CD4-positive, alpha-beta T cell treated with Interleukin-4 for 4 hours (primary cell): Measurements from ENCODE around the gene ZNF81.
"Not testable (repeated sequence)": the region's sequence is repeated elsewhere in the genome, so short reads cannot be mapped to it uniquely, and the experiment has no call there.

ENCODE experiments used
- DNase-seq: peaks from one replicate; pipeline ENCODE4 v3.0.0-alpha.2; 2020

ZNF81 gene

DNA sequence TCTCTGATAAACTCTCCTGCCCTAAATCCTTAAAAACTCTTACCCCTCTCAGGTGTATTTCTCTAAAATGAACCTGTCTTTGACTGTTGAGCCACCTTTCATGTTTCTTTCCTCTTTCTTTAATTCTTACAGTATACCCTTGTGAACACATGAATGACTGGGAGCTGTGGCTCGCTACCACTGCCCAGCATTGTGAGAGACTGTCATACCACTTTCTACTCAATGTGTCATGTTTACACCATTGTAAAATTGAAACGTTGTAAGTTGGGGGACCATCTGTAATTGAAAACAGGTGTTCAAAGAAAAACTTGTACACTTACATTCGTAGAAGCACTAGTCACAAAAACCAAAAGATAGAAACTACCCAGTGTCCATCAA, 100.2 kb downstream of the ZNF81 start:
- no peak for DNase-seq

DNA sequence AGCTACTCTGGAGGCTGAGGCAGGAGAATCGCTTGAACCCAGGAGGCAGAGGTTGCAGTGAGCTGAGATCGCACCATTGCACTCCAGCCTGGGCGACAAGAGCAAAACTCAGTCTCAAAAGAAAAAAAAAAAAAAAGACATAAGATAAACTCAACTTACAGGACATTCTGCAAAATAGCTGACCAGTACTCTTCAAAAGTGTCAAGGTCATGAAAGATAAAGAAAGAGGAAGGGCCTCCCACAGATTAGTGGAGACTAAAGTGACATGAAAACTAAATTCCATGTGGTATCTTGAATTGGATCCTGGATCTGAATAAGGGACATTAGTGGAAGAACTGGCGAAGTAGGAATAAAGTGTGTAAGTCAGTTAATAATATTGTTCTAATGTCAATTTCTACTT, 103.7 kb downstream of the ZNF81 start:
- DNase-seq = no peak

DNA sequence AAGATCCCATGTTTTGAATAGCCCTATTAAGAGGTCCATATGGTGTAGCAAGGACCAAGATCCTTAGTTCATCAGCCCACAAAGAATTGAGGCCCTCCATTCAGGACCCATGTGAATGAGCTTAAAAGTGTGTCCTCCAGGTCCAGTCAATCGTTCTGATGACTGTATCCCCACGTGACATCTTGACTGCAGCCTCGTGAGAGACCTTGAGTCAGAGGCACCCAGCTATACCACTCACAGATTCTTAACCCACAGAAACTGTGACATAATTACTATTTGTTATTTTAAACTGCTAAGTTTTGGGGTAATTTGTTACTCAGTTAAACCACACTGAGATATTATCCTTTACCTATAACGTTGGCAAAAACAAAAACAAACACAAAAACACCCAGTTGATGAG, 104.7 kb downstream of the ZNF81 start:
- no peak for DNase-seq

DNA sequence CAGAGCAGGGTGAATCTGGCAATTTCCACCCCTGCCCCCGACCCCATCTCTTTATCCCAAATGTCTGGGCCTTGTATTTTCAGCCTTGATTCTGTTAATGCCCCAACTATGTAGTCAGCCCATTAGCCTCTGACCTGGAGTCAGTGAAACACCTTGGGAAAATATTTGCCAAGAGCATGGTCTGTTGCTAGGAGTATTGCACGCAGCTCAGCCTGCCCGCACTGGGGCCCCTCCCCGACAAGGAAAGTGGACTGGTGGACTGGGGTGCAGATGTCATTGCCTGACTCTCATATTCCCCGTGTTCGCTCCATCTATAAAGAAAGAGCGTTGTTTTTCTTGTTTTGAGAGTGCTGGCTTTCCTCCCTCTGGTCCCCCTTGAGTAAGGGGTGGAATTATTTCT, 118.6 kb downstream of the ZNF81 start:
- not testable (repeated sequence) for DNase-seq

DNA sequence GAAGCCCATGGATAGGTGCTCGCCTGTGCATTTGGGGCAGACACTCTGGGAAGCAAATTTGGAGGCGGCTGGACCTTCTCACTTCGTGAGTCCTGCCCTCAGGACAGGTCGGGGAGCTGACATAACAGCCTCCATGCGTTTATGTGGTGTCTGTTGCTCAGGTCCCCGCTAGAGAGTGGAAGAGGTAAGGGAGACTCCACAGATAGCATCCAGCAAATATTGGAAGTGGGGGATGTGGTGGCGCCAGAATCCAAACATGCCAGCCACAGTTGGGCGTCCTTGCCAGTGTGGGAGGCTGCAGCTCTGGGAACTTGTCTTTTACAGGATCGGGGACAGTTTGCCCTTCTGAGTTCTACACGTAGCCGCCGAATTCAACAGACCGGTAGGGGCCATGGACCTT, 119.3 kb downstream of the ZNF81 start:
- DNase-seq = no peak

DNA sequence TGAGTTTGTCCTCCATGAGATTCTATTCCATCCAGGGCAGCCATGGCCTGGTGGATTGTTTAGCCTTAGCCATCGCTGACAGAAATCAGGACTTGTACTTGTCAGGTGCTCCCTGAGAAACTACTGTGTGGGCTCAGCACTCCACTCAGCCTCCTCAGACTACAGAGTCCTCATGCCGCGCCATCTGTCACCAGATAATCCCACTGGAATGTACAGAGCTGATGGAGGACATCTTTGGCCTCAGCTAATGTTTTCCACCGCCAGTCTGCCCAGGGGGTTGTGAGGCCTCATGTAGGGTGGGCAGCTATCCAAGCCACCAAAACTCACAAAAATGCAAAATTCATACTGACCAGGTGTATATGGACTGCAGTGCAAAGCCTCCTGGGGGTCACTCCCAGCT, 121.5 kb downstream of the ZNF81 start:
- DNase-seq = not testable (repeated sequence)

DNA sequence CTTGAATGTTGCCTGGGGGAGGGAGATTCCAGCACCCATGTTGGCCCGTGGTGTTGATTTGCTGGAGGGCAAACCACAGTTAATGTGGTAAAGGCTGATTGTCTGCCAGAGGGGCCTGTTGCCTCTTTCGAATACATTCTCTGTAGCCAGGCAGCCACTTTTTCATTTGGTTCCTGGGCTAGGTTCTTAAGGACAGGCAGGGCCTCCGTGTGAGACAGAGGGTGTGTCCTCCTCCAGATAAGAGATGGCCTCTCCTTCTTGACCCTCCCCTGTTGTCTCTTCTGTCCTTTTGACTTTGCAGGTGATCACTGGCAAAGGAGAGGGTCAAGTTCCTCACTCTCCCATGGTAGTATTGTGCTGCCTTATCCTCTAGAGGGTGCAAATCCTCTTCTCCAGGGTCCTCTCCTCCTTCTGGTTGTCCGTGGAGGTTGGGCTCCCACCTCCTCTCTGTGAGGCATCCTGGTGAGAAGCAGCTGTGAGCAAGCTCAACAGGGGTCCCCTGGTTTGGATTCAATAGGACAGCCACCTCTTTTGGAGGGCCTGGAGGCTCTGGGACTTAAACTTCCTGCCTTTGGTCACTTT, 122.2 kb downstream of the ZNF81 start:
- peak; percentile 17 for DNase-seq

DNA sequence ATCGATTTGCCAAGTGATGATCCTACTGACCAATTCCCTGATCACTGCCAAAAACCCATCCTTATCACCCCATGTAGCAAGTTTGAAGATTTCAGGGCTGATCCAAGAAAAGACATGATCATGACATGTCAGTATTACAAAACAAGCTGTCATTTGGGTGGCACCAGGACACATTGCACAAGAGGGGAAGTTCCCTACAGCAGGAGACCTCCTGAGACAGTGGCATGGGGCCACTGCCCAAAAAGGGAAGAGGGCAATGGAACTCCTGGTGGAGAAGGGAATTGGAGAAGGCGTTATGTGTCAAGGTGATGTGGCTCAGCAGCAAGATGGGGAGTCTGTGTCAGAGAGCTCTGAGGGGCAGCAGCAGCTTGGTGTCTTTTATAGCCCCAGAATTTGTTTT, 123.7 kb downstream of the ZNF81 start:
- no peak for DNase-seq

DNA sequence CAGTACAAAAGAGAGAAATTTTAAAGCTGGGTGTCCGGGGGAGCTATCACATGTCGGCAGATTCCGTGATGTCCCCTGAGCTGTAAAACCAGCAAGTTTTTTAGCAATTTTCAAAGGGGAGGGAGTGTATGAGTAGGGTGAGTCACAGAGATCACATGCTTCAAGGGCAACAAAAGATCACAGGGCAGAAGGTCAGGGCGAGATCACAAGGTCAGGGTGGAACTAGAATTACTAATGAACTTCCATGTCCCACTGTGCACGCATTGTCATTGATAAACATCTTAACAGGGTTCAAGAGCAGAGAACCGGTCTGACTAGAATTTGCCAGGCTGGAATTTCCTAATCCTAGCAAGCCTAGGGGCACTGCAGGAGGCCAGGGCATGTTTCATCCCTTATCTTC, 125.1 kb downstream of the ZNF81 start:
- not testable (repeated sequence) for DNase-seq

DNA sequence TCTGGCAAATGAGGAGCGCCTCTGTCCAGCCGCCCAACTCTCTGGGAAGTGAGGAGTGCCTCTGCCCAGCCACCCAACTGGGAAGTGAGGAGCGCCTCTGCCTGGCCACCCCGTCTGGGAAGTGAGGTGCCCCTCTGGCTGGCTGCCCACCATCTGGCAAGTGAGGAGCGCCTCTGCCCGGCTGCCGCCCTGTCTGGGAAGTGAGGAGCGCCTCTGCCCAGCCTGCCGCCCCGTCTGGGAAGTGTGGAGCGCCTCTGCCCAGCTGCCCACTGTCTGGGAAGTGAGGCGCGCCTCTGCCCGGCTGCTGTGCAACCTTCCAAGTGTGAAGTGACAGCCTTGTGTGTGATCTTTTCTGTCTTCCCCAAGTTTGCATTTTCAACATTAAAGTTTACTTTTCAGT, 128.8 kb downstream of the ZNF81 start:
- not testable (repeated sequence) for DNase-seq
